Activated T-helper 9 cell treated with anti-CD3 and anti-CD28 coated beads, Interleukin-2, amount 50 U/mL, for 16 hours (primary cell): ENCODE results near the gene BLOC1S3.
"Not testable (repeated sequence)": the region's sequence is repeated elsewhere in the genome, so short reads cannot be mapped to it uniquely, and the experiment has no call there.

Experiments used
- DNase-seq: peaks from one replicate; pipeline ENCODE4 v3.0.0-alpha.2; 2020; ENCODE audit warnings: low read depth

BLOC1S3 gene

GRCh38 chr19:45224645-45225044 is 46.1 kb downstream of the BLOC1S3 start:
- DNase-seq, result no peak

- not testable (repeated sequence) for DNase-seq
These were observed 50.5 kb downstream of the BLOC1S3 start for GRCh38 chr19:45229056-45229455.
